GM19438 (cell line): Measurements from ENCODE around the gene FAM20C.
"Not testable (repeated sequence)": the region's sequence is repeated elsewhere in the genome, so short reads cannot be mapped to it uniquely, and the experiment has no call there.

Experiments used
- ATAC-seq: cut with Tn5 transposase; IDR thresholded peaks from one replicate; pipeline ENCODE4 v1.9.1; 2021; ENCODE audit warnings: low read depth; ENCODE audit not compliant: unreplicated experiment

Gene FAM20C

GRCh38 chr7:237385-237784, 45.0 kb downstream of the FAM20C start:
- ATAC-seq: no peak

- ATAC-seq: no peak
These were observed 47.8 kb downstream of the FAM20C start for GRCh38 chr7:240146-240676.

GRCh38 chr7:240887-241421, 48.6 kb downstream of the FAM20C start:
- ATAC-seq: no peak

- no peak for ATAC-seq
These were observed 49.1 kb downstream of the FAM20C start for GRCh38 chr7:241513-241912.

GRCh38 chr7:242826-243579, 50.6 kb downstream of the FAM20C start:
- not testable (repeated sequence) for ATAC-seq

GRCh38 chr7:243580-243978, 51.2 kb downstream of the FAM20C start:
- ATAC-seq: not testable (repeated sequence)

GRCh38 chr7:244974-245373, 52.6 kb downstream of the FAM20C start:
- no peak for ATAC-seq

GRCh38 chr7:245574-246295, 53.4 kb downstream of the FAM20C start:
- ATAC-seq: no peak

- ATAC-seq: no peak
These were observed 54.1 kb downstream of the FAM20C start for GRCh38 chr7:246451-246850.

- no peak for ATAC-seq
These were observed 54.8 kb downstream of the FAM20C start for GRCh38 chr7:247181-247580.

- no peak for ATAC-seq
These were observed 55.3 kb downstream of the FAM20C start for GRCh38 chr7:247636-248035.

GRCh38 chr7:248732-249435, 56.5 kb downstream of the FAM20C start:
- no peak for ATAC-seq

GRCh38 chr7:249989-250388, 57.6 kb downstream of the FAM20C start:
- ATAC-seq: no peak

GRCh38 chr7:250523-250922, 58.2 kb downstream of the FAM20C start:
- no peak for ATAC-seq

- no peak for ATAC-seq
These were observed 58.6 kb downstream of the FAM20C start for GRCh38 chr7:251005-251404.

- ATAC-seq: no peak
These were observed 59.2 kb downstream of the FAM20C start for GRCh38 chr7:251446-252175.

- no peak for ATAC-seq
These were observed 60.0 kb downstream of the FAM20C start for GRCh38 chr7:252216-252965.

- no peak for ATAC-seq
These were observed 60.6 kb downstream of the FAM20C start for GRCh38 chr7:252981-253380.

GRCh38 chr7:253581-254336, 61.4 kb downstream of the FAM20C start:
- no peak for ATAC-seq
